NOMO-1 (cell line): ENCODE measurements around the gene ACAD8.

Experiments
- DNase-seq, 2 experiments: peaks; one replicate each; lab custom pipeline; 2025; ENCODE audit not compliant: unreplicated experiment in 2 of 2; lab: John Stamatoyannopoulos, UW

ACAD8 gene

GRCh38 chr11:134253188-134253993 lies at the start of gene ACAD8, which contains the start of gene THYN1:
TSS of gene ACAD8 (plus strand) at chr11:134253568. CDS start at chr11:134253601, 33 bp downstream.
TSS of gene THYN1 (minus strand) at chr11:134253352. CDS start at chr11:134252882, 470 bp downstream.
- DNase-seq, result peak; percentile 94 to 95

GRCh38 chr11:134205729-134206128 lies 47.6 kb upstream of the ACAD8 start:
- no peak for DNase-seq

GRCh38 chr11:134206185-134206584 lies 47.2 kb upstream of the ACAD8 start:
- no peak for DNase-seq

GRCh38 chr11:134207538-134208239 lies 45.7 kb upstream of the ACAD8 start:
- DNase-seq, result no peak

GRCh38 chr11:134215836-134216235 lies 37.5 kb upstream of the ACAD8 start:
- DNase-seq, result no peak

- DNase-seq, result no peak
These were observed 36.6 kb upstream of the ACAD8 start for GRCh38 chr11:134216816-134217215.

GRCh38 chr11:134223121-134223520 lies 30.2 kb upstream of the ACAD8 start:
- no peak for DNase-seq

- DNase-seq, result peak; percentile 92 to 93
These were observed 29.3 kb upstream of the ACAD8 start, which contains the start of the genes NCAPD3 and VPS26B for GRCh38 chr11:134223836-134224709. TSS of gene NCAPD3 (minus strand) at chr11:134223967. CDS start at chr11:134223926, 41 bp downstream. TSS of gene VPS26B (plus strand) at chr11:134224671. CDS start at chr11:134225123, 452 bp downstream.

- peak; percentile 20 to 31 for DNase-seq
These were observed 28.4 kb upstream of the ACAD8 start for GRCh38 chr11:134224710-134225664.

GRCh38 chr11:134226806-134227325 lies 26.5 kb upstream of the ACAD8 start:
- no peak for DNase-seq

GRCh38 chr11:134228625-134229024 lies 24.7 kb upstream of the ACAD8 start:
- DNase-seq, result no peak

GRCh38 chr11:134229126-134229790 lies 24.1 kb upstream of the ACAD8 start:
- no peak for DNase-seq

- DNase-seq, result no peak
These were observed 23.0 kb upstream of the ACAD8 start for GRCh38 chr11:134230339-134230738.

- DNase-seq, result peak in 1 of 2 experiments; percentile 61
These were observed 21.3 kb upstream of the ACAD8 start for GRCh38 chr11:134231958-134232659.

- DNase-seq, result no peak
These were observed 19.6 kb upstream of the ACAD8 start for GRCh38 chr11:134233729-134234179.

- DNase-seq, result no peak
These were observed 18.0 kb upstream of the ACAD8 start for GRCh38 chr11:134235399-134235798.

GRCh38 chr11:134236834-134237556 lies 16.4 kb upstream of the ACAD8 start:
- no peak for DNase-seq
